ENCODE measurements around the gene FCN1.

DNA sequence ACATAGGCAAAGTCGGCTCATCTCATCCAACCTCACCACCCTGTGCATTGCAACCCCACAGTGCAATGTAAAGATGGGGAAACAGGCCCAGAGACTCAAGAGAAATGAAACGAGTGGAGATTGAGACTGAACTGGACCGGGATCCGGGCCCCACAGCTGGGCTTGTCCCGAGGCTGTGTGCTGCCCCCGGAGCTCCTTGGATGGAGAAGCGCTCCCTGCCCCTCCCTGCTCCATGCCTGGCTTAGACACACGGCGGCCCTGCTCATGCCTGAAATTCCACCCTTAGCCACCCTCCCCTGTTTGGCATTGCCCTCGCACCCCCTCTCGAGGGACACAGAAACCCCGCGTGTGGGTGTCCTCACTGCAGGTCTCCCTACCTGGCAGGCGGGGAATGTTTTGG, 27.2 kb upstream of the FCN1 start:
- TF ChIP-seq PATZ1 (CRISPR knock-in tag; IDR thresholded peaks at IDR 0.05; ENCODE audit: borderline replicate concordance) (no peak), CREB5 (CRISPR knock-in tag; IDR thresholded peaks at IDR 0.05; ENCODE audit: low read depth) (no peak), PPARA (CRISPR knock-in tag; IDR thresholded peaks at IDR 0.05; ENCODE audit: borderline replicate concordance) (no peak), POU6F1 (CRISPR knock-in tag; IDR thresholded peaks at IDR 0.05; ENCODE audit: borderline replicate concordance, low read depth) (no peak), ZNF70 (CRISPR knock-in tag; IDR thresholded peaks at IDR 0.05) (no peak), ZFP30 (CRISPR knock-in tag; IDR thresholded peaks at IDR 0.05) (no peak), RARB (CRISPR knock-in tag; IDR thresholded peaks at IDR 0.05) (no peak), ISL1 (CRISPR knock-in tag; IDR thresholded peaks at IDR 0.05) (no peak), ZNF565 (CRISPR knock-in tag; conservative IDR thresholded peaks at IDR 0.05; ENCODE audit: low read depth) (no peak), ARNTL (CRISPR knock-in tag; IDR thresholded peaks at IDR 0.05; ENCODE audit: borderline replicate concordance, low read depth) (no peak)
- TF ChIP-seq, protein P1, sequence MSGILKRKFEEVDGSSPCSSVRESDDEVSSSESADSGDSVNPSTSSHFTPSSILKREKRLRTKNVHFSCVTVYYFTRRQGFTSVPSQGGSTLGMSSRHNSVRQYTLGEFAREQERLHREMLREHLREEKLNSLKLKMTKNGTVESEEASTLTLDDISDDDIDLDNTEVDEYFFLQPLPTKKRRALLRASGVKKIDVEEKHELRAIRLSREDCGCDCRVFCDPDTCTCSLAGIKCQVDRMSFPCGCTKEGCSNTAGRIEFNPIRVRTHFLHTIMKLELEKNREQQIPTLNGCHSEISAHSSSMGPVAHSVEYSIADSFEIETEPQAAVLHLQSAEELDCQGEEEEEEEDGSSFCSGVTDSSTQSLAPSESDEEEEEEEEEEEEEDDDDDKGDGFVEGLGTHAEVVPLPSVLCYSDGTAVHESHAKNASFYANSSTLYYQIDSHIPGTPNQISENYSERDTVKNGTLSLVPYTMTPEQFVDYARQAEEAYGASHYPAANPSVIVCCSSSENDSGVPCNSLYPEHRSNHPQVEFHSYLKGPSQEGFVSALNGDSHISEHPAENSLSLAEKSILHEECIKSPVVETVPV (CRISPR knock-in tag; IDR thresholded peaks at IDR 0.05) = no peak
- TF ChIP-seq, protein P2, sequence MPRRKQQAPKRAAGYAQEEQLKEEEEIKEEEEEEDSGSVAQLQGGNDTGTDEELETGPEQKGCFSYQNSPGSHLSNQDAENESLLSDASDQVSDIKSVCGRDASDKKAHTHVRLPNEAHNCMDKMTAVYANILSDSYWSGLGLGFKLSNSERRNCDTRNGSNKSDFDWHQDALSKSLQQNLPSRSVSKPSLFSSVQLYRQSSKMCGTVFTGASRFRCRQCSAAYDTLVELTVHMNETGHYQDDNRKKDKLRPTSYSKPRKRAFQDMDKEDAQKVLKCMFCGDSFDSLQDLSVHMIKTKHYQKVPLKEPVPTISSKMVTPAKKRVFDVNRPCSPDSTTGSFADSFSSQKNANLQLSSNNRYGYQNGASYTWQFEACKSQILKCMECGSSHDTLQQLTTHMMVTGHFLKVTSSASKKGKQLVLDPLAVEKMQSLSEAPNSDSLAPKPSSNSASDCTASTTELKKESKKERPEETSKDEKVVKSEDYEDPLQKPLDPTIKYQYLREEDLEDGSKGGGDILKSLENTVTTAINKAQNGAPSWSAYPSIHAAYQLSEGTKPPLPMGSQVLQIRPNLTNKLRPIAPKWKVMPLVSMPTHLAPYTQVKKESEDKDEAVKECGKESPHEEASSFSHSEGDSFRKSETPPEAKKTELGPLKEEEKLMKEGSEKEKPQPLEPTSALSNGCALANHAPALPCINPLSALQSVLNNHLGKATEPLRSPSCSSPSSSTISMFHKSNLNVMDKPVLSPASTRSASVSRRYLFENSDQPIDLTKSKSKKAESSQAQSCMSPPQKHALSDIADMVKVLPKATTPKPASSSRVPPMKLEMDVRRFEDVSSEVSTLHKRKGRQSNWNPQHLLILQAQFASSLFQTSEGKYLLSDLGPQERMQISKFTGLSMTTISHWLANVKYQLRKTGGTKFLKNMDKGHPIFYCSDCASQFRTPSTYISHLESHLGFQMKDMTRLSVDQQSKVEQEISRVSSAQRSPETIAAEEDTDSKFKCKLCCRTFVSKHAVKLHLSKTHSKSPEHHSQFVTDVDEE (CRISPR knock-in tag; IDR thresholded peaks at IDR 0.05) = no peak

Data from SK-N-SH treated with all-trans-retinoic acid at 6 μM for 48 hours (cell line).